ENCODE measurements around the gene NIF3L1. TPM values are rescaled to one million over a fixed set of nuclear protein-coding genes. Genes with fewer than 3 reads are reported as not detected.
A peak's percentile ranks its signal among the peaks of the same experiment; 100 is the strongest.

The NIF3L1 gene
- total and polyA plus RNA-seq, 9 of the 15 experiments (the other 6 are each of a cell fraction or from before 2014, with no cell fraction given), result 26.7 to 89.5 (median 45.6) TPM

- WGBS (ENCODE audit: insufficient coverage, low coverage, missing lambda C conversion rate), result 90% methylated on average over 6 of the region's 6 CpGs
- Histone ChIP-seq H2AFZ (ENCODE audit: low read depth, low read length) (no peak overlapping the region), H3K9me1 (ENCODE audit: control insufficient read depth, insufficient read depth, low read length) (no peaks in the 10 kb centered on the region), H3K4me1 (replicated peaks in 1 of 2; ENCODE audit: control insufficient read depth in 2 of 2, insufficient read depth in 2 of 2, low read length in 2 of 2) (no peaks in the 10 kb centered on the region; a peak in 1 of 5 replicates), H3K4me2 (ENCODE audit: insufficient read depth, low read length) (no peak overlapping the region), H3K36me3 (ENCODE audit: control insufficient read depth, insufficient read depth, low read length) (peaks cover 54% of the 10 kb centered on the region), H3K9me3 (replicated peaks; ENCODE audit: control insufficient read depth, insufficient read depth, low read depth, low read length) (no peaks in the 10 kb centered on the region), H4K20me1 (replicated peaks; ENCODE audit: control insufficient read depth, insufficient read depth, low read length) (no peaks in the 10 kb centered on the region), H3K9ac (ENCODE audit: insufficient read depth in 1 of 2, low read depth in 2 of 2, low read length in 2 of 2) (no peak overlapping the region), H3K79me2 (ENCODE audit: control insufficient read depth, insufficient read depth, low read length) (0 out of 3 replicates have a peak, but pooled peaks cover 2% of the 10 kb centered on the region), H3K27ac (ENCODE audit: extremely low read depth, low read depth, low read length) (no peak overlapping the region), H3K4me3 (no peak overlapping the region), H3K27me3 (ENCODE audit: control insufficient read depth in 2 of 2, insufficient read depth in 2 of 2, low read length in 2 of 2) (no peaks in the 10 kb centered on the region)
- intact Hi-C loops (cut with micrococcal nuclease), result loop anchor here (2.0 kb wide), 1 partner anchor 139 kb away; no protein-coding TSS in a partner anchor
- no peak for DNase-seq (ENCODE audit: extremely low read depth in 1 of 4, low spot score in 3 of 4)
- in situ Hi-C loops (cut with MboI), result no loop called here
- ChIA-PET POLR2A (interaction anchor here (0.6 to 3.9 kb wide), 6 partner anchors 8 to 24 kb away, joined by 3 to 27 read pairs (median 6); partner anchors contain the start of gene CLK1), CTCF (ENCODE audit: low intra/inter-chr PET ratio) (no interaction called here)
- no peak for FAIRE-seq
- TSS peak; percentile 29 for BruUV-seq (replicated peaks)
- ATAC-seq, result peak; percentile 37
- TF ChIP-seq THRA (IDR thresholded peaks at IDR 0.05) (no peak), CHD1 (IDR thresholded peaks at IDR 0.05; ENCODE audit: low read length) (no peak), COPS2 (conservative IDR thresholded peaks at IDR 0.05) (no peak), ZNF561 (CRISPR knock-in tag; conservative IDR thresholded peaks at IDR 0.05) (no peak), ZNF174 (CRISPR knock-in tag; IDR thresholded peaks at IDR 0.05) (no peak), ZNF431 (CRISPR knock-in tag; IDR thresholded peaks at IDR 0.05) (no peak), MCM2 (IDR thresholded peaks at IDR 0.05; ENCODE audit: low read depth) (no peak), XRCC5 (IDR thresholded peaks at IDR 0.05; ENCODE audit: low read depth, low read length) (no peak), CHAMP1 (IDR thresholded peaks at IDR 0.05) (no peak), ZBTB17 (CRISPR knock-in tag; IDR thresholded peaks at IDR 0.05) (no peak), UBTF (IDR thresholded peaks at IDR 0.05; ENCODE audit: borderline replicate concordance in 1 of 2, low read depth in 2 of 2, low read length in 2 of 2) (no peak), ARID2 (IDR thresholded peaks at IDR 0.05) (no peak), OTX1 (CRISPR knock-in tag; IDR thresholded peaks at IDR 0.05) (no peak), CHCHD3 (CRISPR knock-in tag; IDR thresholded peaks at IDR 0.05) (no peak)
These were observed 37.5 kb upstream of the NIF3L1 start for GRCh38 chr2:200851398-200852248.

All from K562 (cell line).